NB4 (cell line): Measurements from ENCODE around the gene TTC31.

Experiments
- MYC ChIP-seq: IDR thresholded peaks from 2 replicates; pipeline ENCODE4 v1.6.1; 2011; ENCODE audit warnings: low read depth, low read length
- POLR2A ChIP-seq: IDR thresholded peaks from 2 replicates; pipeline ENCODE4 v1.6.1; 2011; ENCODE audit warnings: mild to moderate bottlenecking; ENCODE audit not compliant: insufficient read length; ENCODE audit errors: extremely low read depth

- no peak for TF ChIP-seq POLR2A
- TF ChIP-seq MYC, result no peak
Observed at GRCh38 chr2:74438248-74438647, 44.6 kb upstream of the TTC31 start.
